CD14-positive monocyte (primary cell): ENCODE data around the gene SLC44A2. TPM values are rescaled to one million over a fixed set of nuclear protein-coding genes. Genes with fewer than 3 reads are reported as not detected.

Source experiments
- DNase-seq, 3 donors: peaks; one replicate each; pipeline ENCODE4 v3.0.0-alpha.2; 2011 to 2022
- H2AFZ ChIP-seq: 2 replicates; pipeline ENCODE4 v1.6.0; 2012; ENCODE audit warnings: mild to moderate bottlenecking, low read depth, low read length, inconsistent platforms; ENCODE audit not compliant: insufficient read depth, poor library complexity, severe bottlenecking
- H3K27ac ChIP-seq, 2 donors: 1 replicate in 1 of 2; 2 replicates in 1 of 2; pipeline ENCODE4 v1.5.1; 2012 to 2013; ENCODE audit warnings: low read length in 2 of 2, control low read depth in 1 of 2, inconsistent platforms in 1 of 2, low read depth in 1 of 2, mild to moderate bottlenecking in 1 of 2
- H3K27me3 ChIP-seq, 2 donors: one replicate each; pipeline versions ENCODE4 v1.6.0 to v1.6.1; 2011 to 2013; ENCODE audit warnings: low read length in 2 of 2; ENCODE audit not compliant: control insufficient read depth in 2 of 2, insufficient read depth in 2 of 2
- H3K36me3 ChIP-seq, 2 donors: replicated peaks in 1 of 2; 1 replicate in 1 of 2; 2 replicates in 1 of 2; pipeline versions ENCODE4 v1.5.1 to v1.6.1; 2012 to 2013; ENCODE audit warnings: low read length in 2 of 2, control low read depth in 1 of 2, inconsistent platforms in 1 of 2, mild to moderate bottlenecking in 1 of 2; ENCODE audit not compliant: insufficient read depth in 2 of 2, control insufficient read depth in 1 of 2
- H3K4me1 ChIP-seq, 2 donors: 1 replicate in 1 of 2; 2 replicates in 1 of 2; pipeline versions ENCODE4 v1.5.1 to v1.6.1; 2012 to 2013; ENCODE audit warnings: low read length in 2 of 2, control low read depth in 1 of 2, inconsistent platforms in 1 of 2, mild to moderate bottlenecking in 1 of 2, moderate library complexity in 1 of 2; ENCODE audit not compliant: insufficient read depth in 2 of 2, control insufficient read depth in 1 of 2
- H3K4me2 ChIP-seq: replicated peaks from 2 replicates; pipeline ENCODE3; 2012; ENCODE audit warnings: low read length, moderate library complexity, mild to moderate bottlenecking; ENCODE audit not compliant: poor library complexity, severe bottlenecking; ENCODE audit errors: extremely low read depth
- H3K4me3 ChIP-seq, 3 experiments: fragments of 200-600 bp in 1 of 3; sonication (generic) in 1 of 3; replicated peaks in 1 of 3; 1 replicate in 2 of 3; 2 replicates in 1 of 3; pipeline ENCODE4 v1.5.1; 2011 to 2013; ENCODE audit warnings: low read length in 3 of 3, mild to moderate bottlenecking in 3 of 3, control low read depth in 2 of 3, low read depth in 2 of 3, inconsistent platforms in 1 of 3, moderate library complexity in 1 of 3
- H3K79me2 ChIP-seq: 2 replicates; pipeline ENCODE4 v1.6.0; 2012; ENCODE audit warnings: mild to moderate bottlenecking, control low read depth, inconsistent platforms, low read length, moderate library complexity; ENCODE audit not compliant: insufficient read depth
- H3K9ac ChIP-seq: 2 replicates; pipeline ENCODE4 v1.6.0; 2017; ENCODE audit warnings: low read length, mild to moderate bottlenecking; ENCODE audit not compliant: insufficient read depth, poor library complexity, severe bottlenecking
- H3K9me3 ChIP-seq, 2 donors: replicated peaks in 1 of 2; 1 replicate in 1 of 2; 2 replicates in 1 of 2; pipeline versions ENCODE4 v1.5.1 to v1.6.1; 2012 to 2013; ENCODE audit warnings: low read length in 2 of 2, control low read depth in 1 of 2; ENCODE audit not compliant: control insufficient read depth in 1 of 2, insufficient read depth in 1 of 2
- H4K20me1 ChIP-seq: 2 replicates; pipeline ENCODE4 v1.6.0; 2012; ENCODE audit warnings: mild to moderate bottlenecking, low read length, control low read depth, moderate library complexity; ENCODE audit not compliant: insufficient read depth
- H3K27ac Mint-ChIP-seq, 7 donors: one replicate each; pipeline ENCODE4 v1.8.0; 2020; ENCODE audit warnings: mild to moderate bottlenecking in 7 of 7, mixed read lengths in 7 of 7, moderate library complexity in 6 of 7, inconsistent platforms in 2 of 7
- H3K27me3 Mint-ChIP-seq, 3 donors: one replicate each; pipeline ENCODE4 v1.8.0; 2021 to 2022; ENCODE audit warnings: low read depth in 3 of 3, mild to moderate bottlenecking in 3 of 3, mixed read lengths in 3 of 3, moderate library complexity in 3 of 3, inconsistent platforms in 1 of 3
- H3K36me3 Mint-ChIP-seq, 2 donors: one replicate each; pipeline ENCODE4 v1.8.0; 2020; ENCODE audit warnings: mixed read lengths in 2 of 2, inconsistent platforms in 1 of 2, mild to moderate bottlenecking in 1 of 2
- H3K4me1 Mint-ChIP-seq: one replicate; pipeline ENCODE4 v1.8.0; 2020; ENCODE audit warnings: mild to moderate bottlenecking, mixed read lengths
- H3K4me3 Mint-ChIP-seq, 2 donors: one replicate each; pipeline ENCODE4 v1.8.0; 2020; ENCODE audit warnings: mild to moderate bottlenecking in 2 of 2, mixed read lengths in 2 of 2, moderate library complexity in 1 of 2
- H3K9me3 Mint-ChIP-seq, 7 donors: one replicate each; pipeline ENCODE4 v1.8.0; 2020 to 2022; ENCODE audit warnings: mixed read lengths in 7 of 7, mild to moderate bottlenecking in 6 of 7, moderate library complexity in 6 of 7, inconsistent platforms in 2 of 7
- WGBS: methylation state at CpG from one replicate; pipeline ENCODE4 v1.1.5; 2013; ENCODE audit warnings: missing lambda C conversion rate; ENCODE audit not compliant: insufficient coverage; 5-methylcytosine and 5-hydroxymethylcytosine counted together
- intact Hi-C, 2 donors: fragments of 100-400 bp; cut with micrococcal nuclease; formaldehyde crosslinking; loops; one replicate each; pipeline versions ENCODE4 v1.15.0 to v1.15.1; 2023
- polyA plus RNA-seq, 3 donors: library from polyadenylated mRNA; depleted of rRNA in 1 of 3; unstranded in 2 of 3; stranded (reverse) in 1 of 3; fragments of 300-500 nt in 2 of 3; fragments of >200 nt in 1 of 3; fragmentation: Illumina TruSeq in 2 of 3; gene quantifications; 1 replicate in 2 of 3; 2 replicates in 1 of 3; pipeline ENCODE4 v1.2.3, GENCODE V29; 2012 to 2021
- TF ChIP-seq, protein P1 (sequence below): fragments of 200-600 bp; IDR thresholded peaks from one replicate; pipeline ENCODE4 v1.8.0; 2022; ENCODE audit warnings: antibody characterized with exemption, mild to moderate bottlenecking

Gene SLC44A2
- polyA plus RNA-seq, 3 donors: 43.5 to 95.9 (median 69.4) TPM

DNA sequence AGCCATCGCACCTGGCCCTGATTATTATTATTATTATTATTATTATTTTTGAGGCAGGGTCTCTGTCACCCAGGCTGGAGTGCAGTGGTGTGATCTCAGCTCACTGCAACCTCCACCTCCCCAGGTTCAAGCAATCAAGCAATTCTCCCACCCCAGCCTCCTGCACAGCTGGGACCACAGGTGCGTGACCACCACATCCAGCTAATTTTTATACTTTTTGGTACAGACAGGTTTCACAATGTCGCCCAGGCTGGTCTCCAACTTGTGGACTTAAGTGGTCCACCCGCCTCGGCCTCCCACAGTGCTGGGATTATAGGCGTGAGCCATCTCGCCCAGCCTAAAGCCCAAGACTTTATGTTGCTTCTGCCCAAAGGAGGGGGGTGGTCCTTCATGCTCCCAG, 32.2 kb upstream of the SLC44A2 start:
- H4K20me1 ChIP-seq: no peaks in the 10 kb centered on the region
- H3K4me3 ChIP-seq: peak overlapping the region in 1 of 3 experiments; percentile 10
- Mint-ChIP-seq H3K36me3 (no peaks in the 10 kb centered on the region), H3K27me3 (peaks cover 0 to 3% (median 2%) of the 10 kb centered on the region in 3 donors), H3K9me3 (peaks cover 0 to 2% (median 0%) of the 10 kb centered on the region in 7 donors), H3K4me1 (peaks cover 63% of the 10 kb centered on the region), H3K27ac (peak overlapping the region in 6 of 7 donors; percentile 66 to 94 (median 82)), H3K4me3 (no peak overlapping the region)
- no peak overlapping the region for H2AFZ ChIP-seq
- H3K9ac ChIP-seq: no peak overlapping the region
- no peaks in the 10 kb centered on the region for H3K9me3 ChIP-seq
- 98% methylated on average over 6 of the region's 7 CpGs for WGBS
- H3K4me2 ChIP-seq: peak overlapping the region; percentile 21
- H3K27me3 ChIP-seq: peaks cover 0 to under 1% of the 10 kb centered on the region in 2 donors
- DNase-seq: no peak
- intact Hi-C loops: loop anchor here in 1 of 2 donors (5.0 kb wide), 1 partner anchor 1761 kb away; the partner anchor contains the start of genes MBD3L1 and ZNF558
- peak overlapping the region; percentile 64 to 75 for H3K27ac ChIP-seq
- H3K4me1 ChIP-seq: peaks cover 64 to 72% of the 10 kb centered on the region in 2 donors
- TF ChIP-seq, protein P1, sequence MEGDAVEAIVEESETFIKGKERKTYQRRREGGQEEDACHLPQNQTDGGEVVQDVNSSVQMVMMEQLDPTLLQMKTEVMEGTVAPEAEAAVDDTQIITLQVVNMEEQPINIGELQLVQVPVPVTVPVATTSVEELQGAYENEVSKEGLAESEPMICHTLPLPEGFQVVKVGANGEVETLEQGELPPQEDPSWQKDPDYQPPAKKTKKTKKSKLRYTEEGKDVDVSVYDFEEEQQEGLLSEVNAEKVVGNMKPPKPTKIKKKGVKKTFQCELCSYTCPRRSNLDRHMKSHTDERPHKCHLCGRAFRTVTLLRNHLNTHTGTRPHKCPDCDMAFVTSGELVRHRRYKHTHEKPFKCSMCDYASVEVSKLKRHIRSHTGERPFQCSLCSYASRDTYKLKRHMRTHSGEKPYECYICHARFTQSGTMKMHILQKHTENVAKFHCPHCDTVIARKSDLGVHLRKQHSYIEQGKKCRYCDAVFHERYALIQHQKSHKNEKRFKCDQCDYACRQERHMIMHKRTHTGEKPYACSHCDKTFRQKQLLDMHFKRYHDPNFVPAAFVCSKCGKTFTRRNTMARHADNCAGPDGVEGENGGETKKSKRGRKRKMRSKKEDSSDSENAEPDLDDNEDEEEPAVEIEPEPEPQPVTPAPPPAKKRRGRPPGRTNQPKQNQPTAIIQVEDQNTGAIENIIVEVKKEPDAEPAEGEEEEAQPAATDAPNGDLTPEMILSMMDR: no peak
- no peaks in the 10 kb centered on the region for H3K79me2 ChIP-seq
- no peaks in the 10 kb centered on the region for H3K36me3 ChIP-seq

- H3K9me3 ChIP-seq: no peaks in the 10 kb centered on the region
- peaks cover 64 to 72% of the 10 kb centered on the region in 2 donors for H3K4me1 ChIP-seq
- H3K27ac ChIP-seq: peak overlapping the region; percentile 64 to 75
- H3K4me3 ChIP-seq: no peak overlapping the region
- Mint-ChIP-seq H3K36me3 (no peaks in the 10 kb centered on the region), H3K27ac (peak overlapping the region; percentile 66 to 94 (median 84)), H3K4me1 (peaks cover 65% of the 10 kb centered on the region), H3K27me3 (peaks cover 0 to 3% (median 1%) of the 10 kb centered on the region in 3 donors), H3K9me3 (peaks cover 0 to 2% (median 0%) of the 10 kb centered on the region in 7 donors), H3K4me3 (peak overlapping the region; percentile 12 to 37)
- H3K27me3 ChIP-seq: no peaks in the 10 kb centered on the region
- TF ChIP-seq, protein P1: no peak
- WGBS: 66% methylated on average over 6 of the region's 9 CpGs
- DNase-seq: peak; percentile 31 to 56 (median 44)
- H3K4me2 ChIP-seq: peak overlapping the region; percentile 34
- H3K9ac ChIP-seq: no peak overlapping the region
- no peaks in the 10 kb centered on the region for H4K20me1 ChIP-seq
- peak overlapping the region; percentile 36 for H2AFZ ChIP-seq
- H3K36me3 ChIP-seq: no peaks in the 10 kb centered on the region
- H3K79me2 ChIP-seq: no peaks in the 10 kb centered on the region
- intact Hi-C loops: loop anchor here in 1 of 2 donors (5.0 kb wide), 1 partner anchor 1762 kb away; the partner anchor contains the start of genes MBD3L1 and ZNF558
Observed at GRCh38 chr19:10593820-10594637, 31.3 kb upstream of the SLC44A2 start.
